HG02981 (cell line): ENCODE measurements around the gene RPA3.
"Not testable (repeated sequence)": the region's sequence is repeated elsewhere in the genome, so short reads cannot be mapped to it uniquely, and the experiment has no call there.

Source experiments
- ATAC-seq: cut with Tn5 transposase; IDR thresholded peaks from one replicate; pipeline ENCODE4 v1.9.1; 2021; ENCODE audit warnings: mild to moderate bottlenecking, moderate library complexity; ENCODE audit not compliant: unreplicated experiment

RPA3 gene

DNA sequence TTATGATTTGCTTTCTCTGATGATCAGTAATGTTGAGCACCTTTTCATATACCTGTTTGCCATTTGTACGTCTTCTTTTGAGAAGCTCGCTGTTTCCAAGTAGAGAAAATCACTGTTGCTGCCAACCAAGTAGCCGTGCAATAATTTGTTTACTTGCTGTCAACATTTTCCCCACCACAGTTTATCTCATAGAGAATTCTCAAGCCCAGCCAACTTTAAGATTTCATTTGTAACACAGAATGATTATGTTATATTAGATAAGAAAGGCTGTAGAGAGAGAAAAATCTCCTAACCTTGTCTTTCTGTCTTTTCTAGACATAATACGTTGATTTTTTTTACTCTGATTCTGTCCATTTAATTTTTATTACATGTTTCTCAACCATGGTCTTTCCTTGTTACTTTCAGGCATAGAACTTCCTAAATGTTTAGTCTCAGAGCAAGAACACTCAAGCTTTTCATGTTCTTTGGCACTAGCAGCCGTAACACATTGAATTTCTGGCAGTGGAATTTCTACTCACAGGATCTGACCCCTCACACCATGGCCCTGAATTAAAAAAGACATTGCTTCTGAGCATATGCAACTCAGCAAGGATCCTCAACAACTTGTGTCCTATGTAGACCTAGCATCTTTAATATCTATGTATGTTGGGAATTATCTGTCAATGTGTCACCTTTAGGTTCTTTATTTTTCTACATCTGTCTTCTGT is 23.1 kb downstream of the RPA3 start:
- no peak for ATAC-seq

DNA sequence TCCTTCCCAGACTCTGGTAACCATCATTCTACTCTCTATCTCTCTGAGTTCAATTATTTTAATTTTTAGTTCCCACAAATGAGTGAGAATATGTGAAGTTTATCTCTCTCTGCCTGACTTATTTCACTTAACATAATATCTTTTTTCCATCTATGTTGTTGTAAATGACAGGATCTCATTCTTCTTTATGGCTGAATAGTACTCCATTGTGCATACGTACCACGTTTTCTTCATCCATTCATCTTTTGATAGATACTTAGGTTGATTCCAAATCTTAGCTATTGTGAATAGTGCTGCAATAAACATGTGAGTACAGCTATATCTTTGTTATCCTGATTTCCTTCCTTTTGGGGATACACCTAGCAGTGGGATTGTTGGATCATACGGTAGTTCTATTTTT is 23.9 kb downstream of the RPA3 start:
- no peak for ATAC-seq

DNA sequence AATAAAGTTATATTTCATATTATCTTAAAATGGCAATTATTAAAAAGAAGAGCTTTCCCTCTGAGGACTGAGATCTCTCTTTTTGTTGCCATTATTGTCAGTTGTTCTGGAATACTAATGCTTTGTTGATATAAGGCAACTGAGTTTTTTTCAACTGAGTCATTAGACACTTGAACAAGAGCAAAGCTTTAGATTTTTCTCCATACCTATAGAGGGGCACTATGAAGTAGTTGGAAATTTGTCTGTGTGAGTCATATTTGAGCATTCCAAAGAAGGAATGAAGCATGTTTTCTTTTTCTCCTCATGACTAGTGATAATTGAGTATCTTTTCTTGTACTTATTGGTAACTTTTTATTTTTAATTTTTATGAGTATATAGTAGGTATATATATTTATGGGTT is 24.5 kb downstream of the RPA3 start:
- ATAC-seq = no peak

DNA sequence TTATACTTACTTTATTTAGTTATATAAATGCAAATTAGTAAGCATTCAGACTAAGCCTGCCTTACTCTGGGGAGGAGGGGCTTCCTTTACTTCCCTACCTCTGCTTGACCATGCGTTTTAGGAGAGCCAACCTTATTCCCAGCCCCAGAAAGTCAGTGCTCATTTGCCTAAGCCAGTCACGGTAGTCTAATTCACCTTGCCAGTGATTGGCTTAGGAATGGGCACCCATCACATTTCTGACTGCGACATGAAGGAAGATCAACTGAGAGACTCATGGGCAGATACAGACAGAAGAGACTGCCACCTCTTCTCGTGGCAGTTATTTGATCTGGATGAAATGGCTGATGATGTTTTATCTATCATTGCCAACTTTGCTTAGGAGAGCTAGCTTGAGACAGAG is 29.5 kb downstream of the RPA3 start:
- ATAC-seq = no peak

DNA sequence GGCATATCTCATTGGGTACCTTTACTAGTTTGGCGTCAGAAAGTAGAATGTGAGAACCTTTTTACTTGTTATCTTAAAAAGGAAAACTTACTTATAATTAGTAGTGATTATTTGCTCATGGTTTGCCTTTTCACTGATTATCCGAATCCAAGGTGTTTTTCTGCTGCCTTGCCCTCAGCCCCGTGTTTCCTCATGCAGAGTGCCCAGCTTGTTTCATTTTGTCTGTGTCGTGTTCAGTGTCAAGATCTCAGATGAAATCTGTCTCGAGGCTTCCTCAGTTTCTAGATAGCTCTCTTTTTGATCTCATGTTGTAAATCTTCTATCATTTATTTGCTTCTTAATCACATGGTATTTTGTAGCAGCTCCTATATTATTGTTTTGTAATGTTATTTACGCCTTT is 30.1 kb downstream of the RPA3 start:
- no peak for ATAC-seq

DNA sequence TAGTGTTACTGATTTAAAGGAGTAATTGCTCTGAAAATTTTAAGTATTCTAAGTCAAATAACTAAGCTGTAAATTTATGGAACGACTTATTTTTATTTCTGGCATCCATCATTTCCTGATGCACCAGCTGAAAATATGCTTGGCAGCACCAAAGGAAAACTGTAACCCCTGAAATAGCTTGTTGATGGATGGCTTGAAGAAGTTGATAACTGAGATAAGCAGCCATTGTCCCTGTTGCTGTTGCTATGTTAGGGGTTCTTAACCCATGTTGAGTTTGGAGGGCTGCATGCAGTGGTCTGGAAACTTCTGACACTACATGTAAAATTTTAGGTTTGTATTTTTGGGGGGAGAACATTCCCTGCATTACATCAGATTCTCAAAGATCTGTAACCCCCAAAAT is 30.6 kb downstream of the RPA3 start:
- ATAC-seq = no peak

DNA sequence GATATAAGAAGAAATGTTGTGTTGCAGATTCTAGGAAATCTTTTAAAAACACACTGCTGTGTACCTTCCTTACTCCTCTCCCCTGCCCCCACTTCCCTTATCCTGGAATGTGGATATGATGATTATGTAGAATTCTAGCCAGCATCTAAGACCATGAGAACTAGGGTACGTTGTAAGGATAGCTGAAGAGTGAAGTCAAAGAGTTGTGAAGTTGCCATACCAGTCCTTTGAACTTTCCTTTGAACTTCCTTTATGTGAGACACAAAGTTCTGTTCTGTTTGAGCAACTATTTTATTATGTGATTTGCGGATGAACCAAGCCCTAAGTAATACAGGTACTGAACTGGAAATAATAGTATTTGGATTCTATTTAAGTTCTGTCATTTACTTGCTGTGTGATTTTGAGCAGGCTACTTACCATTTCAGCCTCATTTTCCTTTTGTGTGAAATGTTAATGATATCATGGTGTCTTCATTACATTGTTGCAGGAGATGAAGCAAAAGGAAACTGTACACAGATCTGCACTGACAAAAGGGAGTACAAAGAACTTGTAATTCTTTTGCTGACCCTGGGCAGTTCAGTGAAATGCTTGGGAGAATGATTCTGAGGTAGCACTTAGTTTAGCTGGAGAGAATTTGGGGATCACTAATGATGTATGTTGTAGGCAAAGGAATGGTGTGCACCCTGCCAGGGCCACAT is 31.4 kb downstream of the RPA3 start:
- no peak for ATAC-seq

DNA sequence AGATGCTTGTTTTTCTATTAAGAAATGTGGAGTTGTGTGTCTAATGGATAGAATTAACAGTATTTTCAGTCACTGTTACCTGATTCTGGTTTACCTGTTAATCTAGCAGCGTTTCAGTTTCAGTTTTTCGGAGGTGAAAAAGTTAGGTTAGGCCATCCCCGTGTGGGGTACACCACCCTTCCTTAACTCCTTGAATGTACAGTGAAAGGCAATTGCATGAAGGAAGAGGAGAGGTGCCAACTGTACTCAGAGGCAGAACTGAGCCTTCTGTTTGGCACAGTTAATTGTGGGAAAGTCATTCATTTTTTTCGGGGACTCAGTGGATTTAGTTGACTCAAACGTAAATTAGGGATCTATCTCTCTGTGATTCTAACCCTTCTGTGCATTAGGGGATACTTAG is 35.5 kb downstream of the RPA3 start:
- no peak for ATAC-seq

DNA sequence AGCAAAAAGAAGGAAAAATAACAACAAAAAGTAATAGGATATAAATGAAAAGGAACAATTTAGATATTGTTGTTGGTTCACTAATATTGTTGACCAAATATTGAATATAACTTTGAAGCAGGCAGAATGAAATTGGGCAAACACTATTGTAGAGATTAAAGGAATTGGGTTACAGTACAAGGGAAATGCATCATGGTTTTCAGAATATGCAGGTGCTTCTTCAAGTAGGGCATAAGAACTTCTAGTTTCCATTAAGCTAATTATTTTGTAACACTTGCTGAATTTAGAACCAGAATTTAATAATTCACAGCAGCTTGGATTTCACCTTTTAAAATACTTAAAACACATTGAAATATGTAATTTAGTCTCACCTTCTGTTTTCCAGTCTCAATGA is 36.5 kb downstream of the RPA3 start:
- no peak for ATAC-seq

DNA sequence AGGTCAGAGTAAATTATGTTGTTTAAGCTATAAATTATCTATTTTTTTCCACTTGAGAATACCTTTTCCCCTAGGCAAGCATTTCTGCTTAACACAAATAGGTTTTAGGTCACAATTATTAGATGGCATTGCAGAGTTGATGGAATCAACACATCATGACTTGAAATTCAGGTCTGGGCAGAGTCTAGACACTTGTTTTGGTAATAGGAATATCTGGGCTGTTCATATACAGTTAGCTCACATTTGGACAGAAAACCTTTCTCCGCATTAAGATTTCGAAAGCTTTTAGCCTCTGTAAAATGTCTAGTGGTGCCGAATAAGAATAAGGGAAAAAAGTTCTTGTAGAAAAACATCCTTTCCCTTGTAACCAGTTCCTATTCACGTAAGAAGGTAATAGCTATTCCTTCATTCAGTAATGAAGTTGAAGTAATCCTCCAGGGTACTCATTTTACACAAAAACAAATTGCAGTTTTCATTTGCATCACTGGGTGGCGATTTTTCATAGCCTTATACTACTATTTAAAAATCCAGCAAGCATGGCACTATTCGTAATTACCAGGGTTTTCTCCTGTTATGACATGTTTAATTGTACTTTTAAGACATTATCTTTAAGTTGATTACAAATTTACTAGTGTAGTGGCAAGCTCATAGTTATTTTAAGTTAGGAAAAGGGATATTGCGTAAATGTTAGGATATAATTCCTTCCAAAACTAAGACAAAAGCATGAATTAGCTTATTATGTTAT is 37.0 kb downstream of the RPA3 start:
- ATAC-seq = peak; percentile 83

DNA sequence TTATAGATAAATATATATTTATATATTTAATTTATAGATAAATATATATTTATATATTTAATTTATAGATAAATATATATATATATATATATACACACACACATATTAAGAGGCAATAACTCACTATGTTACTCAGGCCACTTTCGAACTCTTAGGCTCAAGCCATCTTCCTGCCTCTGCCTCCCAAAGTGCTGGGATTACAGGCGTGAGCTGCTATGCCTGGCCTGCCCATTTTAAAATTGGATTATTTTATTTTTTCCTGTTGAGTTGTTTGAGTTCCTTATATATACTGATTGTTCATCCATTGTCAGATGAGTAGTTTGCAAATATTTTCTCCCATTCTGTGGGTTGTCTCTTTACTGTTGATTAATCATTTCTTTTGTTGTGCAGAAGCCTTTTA is 38.8 kb downstream of the RPA3 start:
- not testable (repeated sequence) for ATAC-seq

DNA sequence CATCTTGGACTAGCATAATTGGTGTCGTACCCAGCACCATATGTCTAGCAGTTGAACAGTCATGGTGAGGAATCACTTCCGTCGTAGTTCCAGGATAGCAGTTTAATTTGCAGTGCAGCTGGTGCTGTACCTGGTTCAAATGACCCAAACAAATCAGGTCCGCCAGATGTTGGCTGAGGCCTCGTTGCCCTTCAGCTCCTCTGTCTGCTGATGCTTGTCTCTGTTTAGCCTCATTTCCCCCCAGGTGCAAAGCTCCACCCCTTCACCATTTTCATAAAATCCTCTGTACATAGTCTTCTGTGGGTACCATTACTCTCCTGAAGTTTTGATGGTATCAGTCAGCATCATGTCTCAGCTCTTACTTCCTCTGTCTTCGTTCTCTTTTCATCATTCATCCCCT is 42.7 kb downstream of the RPA3 start:
- ATAC-seq = no peak

DNA sequence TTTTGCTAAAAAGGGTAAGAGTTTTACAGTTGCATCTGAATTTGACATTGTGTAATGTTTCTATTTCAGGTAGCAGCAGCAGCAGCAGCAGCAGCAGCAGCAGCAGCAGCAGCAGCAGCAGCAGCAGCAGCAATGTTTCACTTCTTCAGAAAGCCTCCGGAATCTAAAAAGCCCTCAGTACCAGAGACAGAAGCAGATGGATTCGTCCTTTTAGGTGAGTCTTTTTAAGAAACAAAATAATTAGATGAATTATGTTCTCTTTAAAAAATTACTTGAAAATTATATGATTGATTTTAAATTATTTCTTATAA is 45.2 kb downstream of the RPA3 start:
- no peak for ATAC-seq

DNA sequence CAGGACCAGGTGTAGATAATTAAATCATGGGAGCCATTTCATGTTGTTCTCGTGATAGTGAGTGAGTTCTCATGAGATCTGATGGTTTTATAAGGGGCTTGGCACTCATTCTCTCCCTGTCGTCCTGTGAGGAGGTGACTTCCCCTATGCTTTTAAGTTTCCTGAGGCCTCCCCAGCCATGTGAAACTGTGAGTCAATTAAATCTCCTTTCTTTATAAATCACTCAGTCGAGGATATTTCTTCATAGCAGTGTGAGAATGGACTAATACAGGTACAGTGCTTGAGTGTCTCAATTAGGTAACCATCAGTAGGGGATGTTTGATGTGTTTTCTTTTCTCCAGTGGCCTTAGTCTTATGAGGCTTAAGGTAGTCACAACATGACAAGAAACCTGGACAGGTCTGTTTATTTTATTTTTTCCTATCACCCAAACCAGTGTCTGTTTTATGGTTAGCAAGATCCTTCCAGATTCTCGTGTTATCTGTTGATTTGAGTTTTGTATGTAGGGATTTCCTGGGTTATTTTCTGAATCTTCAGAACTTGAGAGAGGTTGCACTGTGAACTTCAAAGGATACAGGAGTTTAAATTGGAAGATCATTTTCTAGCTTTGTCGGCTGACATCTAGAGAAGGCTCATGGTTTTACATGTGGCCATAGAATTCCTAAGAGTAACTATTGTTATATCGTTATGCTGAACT is 45.7 kb downstream of the RPA3 start:
- no peak for ATAC-seq

DNA sequence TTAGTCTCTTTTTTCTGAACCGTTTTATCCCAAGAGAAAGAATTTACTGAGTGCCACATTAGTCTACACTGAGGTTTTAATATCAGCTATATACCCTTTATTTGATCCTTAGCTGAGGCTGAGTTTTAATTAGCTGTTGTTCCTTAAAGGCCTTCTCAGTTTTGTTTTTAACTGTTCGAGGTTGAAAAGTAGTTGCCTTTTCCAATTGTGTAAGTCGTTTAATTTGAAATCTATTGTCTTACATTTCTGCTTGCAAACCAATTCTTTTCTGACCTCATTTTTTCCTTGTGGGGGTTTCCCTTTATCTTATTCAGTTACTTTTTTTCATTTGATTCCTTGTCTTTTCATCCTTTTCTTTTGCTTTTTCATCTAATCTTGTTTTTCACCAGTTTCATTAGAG is 47.0 kb downstream of the RPA3 start:
- ATAC-seq = no peak

DNA sequence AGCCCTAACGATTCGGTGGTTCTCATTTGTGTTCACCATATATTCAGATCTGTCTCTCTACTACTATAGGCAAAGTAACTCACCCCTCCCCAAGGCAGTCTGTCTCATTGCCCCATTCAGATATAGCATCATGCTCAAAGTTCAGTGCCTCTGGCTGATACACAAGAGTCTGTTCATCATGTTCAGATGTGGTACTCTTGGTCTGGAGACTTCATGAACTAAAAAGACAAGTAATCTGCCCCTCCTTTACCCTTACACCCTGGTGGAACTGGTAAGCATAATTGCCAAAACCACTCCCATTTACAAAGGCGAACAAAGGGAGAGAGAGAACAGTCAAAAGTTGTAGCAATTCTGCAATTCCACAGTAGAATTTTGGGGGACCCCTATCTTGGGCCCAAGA is 47.9 kb downstream of the RPA3 start:
- no peak for ATAC-seq

DNA sequence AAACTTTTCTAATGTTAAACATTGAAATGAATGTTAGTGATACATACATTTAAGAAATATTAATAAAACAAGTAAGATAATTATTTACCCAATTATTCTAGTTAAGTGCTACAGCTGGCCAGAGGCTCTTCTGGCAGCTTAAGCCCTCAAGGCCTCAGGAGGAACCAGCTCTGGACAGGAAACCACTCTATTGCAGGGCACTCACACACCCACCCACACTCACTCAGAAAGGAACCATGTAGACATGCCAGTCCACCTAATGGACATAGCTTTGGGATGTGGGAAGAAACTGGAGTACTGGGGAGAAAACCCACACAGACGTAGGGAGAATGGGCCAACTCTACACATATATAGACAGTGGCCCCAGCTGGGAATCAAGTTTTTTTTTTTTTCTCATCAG is 49.7 kb downstream of the RPA3 start:
- ATAC-seq = no peak

DNA sequence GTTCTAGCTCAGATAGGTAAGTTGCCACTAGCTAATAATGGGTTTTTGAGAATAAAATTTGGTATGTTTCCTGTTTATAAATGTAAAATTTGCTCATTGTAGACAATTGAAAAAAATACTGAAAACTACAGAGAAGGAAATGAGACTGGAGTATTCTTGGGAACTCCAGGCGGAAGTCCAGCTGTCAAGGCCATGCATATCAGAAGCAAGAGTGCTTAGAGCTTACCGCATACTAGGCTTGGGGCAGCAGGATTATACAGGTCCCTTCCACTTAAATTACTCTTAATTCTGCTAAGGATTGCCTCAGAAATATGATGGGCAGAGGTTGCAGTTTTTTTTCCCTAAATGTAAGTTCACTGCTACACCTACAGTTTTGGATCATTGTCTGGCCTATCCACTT is 51.2 kb downstream of the RPA3 start:
- no peak for ATAC-seq

DNA sequence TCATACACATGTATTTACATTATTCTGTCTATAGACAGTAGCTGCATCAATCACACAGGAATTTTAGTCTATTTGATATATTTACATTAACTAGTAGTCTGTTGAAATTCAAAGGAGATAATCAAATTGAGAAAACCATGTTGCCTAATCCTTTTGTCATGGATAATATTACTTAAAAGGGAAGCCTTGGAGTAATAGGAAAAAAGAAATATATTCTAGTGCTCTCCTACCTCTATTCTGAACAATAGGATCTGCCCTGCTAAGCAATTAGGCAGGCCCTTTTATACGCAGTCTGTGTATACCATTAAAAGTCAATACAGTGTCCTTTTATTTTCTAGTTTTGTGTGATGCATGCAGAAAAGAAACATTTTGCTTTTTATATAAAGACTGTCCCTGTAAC is 53.4 kb downstream of the RPA3 start:
- no peak for ATAC-seq

DNA sequence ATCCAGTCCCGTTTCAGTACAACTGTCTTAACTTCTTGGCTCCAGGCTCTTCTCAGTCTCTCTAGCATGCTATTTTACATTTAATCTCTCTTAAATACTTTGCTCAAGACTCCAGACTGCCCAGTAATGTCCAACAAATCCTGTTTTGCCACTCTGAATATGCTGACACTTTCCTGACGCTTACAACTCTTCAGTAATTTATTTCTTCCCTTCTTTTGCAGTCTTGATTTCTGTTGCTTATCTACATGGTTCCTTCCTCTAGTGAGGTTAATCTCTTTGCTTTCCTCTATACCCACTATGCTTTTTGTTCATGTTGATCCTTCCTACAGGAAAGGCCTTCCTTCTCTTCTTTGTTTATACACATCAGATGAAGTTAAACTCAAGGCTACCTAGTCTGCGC is 54.1 kb downstream of the RPA3 start:
- no peak for ATAC-seq

DNA sequence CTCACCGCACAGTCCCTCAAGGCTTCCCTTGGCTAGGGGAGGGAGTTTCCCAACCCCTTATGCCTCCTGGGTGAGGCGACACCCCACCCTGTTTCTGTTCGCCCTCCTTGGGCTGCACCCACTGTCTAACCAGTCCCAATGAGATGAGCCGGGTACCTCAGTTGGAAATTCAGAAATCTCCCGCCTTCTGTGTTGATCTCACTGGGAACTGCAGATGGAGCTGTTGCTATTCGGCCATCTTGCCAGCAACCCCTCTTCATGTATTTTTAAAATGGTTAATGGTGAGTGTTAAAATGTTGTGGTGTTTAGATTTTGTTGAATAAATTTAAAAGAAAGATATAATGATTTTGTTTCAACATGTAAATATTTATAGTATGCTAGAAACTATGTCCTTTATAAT is 55.9 kb downstream of the RPA3 start:
- no peak for ATAC-seq

DNA sequence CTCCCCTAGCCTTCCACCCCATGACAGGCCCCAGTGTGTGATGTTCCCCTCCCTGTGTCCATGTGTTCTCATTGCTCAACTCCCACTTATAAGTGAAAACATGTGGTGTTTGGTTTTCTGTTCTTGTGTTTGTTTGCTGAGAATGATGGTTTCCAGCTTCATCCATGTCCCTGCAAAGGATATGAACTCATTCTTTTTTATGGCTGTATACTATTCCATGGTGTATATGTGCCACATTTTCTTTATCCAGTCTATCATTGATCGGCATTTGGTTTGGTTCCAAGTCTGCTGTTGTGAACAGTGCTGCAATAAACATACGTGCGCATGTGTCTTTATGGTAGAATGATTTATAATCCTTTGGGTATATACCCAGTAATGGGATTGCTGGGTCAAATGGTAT is 61.9 kb downstream of the RPA3 start:
- ATAC-seq = not testable (repeated sequence)
